ENCODE measurements around the gene TXNRD1. TPM values are rescaled to one million over a fixed set of nuclear protein-coding genes. Genes with fewer than 3 reads are reported as not detected.

The TXNRD1 gene
- total and polyA plus RNA-seq, 12 donors: 53.9 to 487 (median 290) TPM

GRCh38 chr12:104352106-104352713 lies 136.6 kb downstream of the TXNRD1 start:
- no peaks in the 10 kb centered on the region for H3K9me3 ChIP-seq (replicated peaks in 1 of 3)
- no peaks in the 10 kb centered on the region for H3K4me1 ChIP-seq (replicated peaks in 1 of 2)
- peaks cover 0 to 52% of the 10 kb centered on the region in 2 donors for H3K36me3 ChIP-seq (replicated peaks in 1 of 2)
- H3K27ac ChIP-seq: peak overlapping the region in 1 of 5 donors; percentile 19
- TF ChIP-seq, protein P1, sequence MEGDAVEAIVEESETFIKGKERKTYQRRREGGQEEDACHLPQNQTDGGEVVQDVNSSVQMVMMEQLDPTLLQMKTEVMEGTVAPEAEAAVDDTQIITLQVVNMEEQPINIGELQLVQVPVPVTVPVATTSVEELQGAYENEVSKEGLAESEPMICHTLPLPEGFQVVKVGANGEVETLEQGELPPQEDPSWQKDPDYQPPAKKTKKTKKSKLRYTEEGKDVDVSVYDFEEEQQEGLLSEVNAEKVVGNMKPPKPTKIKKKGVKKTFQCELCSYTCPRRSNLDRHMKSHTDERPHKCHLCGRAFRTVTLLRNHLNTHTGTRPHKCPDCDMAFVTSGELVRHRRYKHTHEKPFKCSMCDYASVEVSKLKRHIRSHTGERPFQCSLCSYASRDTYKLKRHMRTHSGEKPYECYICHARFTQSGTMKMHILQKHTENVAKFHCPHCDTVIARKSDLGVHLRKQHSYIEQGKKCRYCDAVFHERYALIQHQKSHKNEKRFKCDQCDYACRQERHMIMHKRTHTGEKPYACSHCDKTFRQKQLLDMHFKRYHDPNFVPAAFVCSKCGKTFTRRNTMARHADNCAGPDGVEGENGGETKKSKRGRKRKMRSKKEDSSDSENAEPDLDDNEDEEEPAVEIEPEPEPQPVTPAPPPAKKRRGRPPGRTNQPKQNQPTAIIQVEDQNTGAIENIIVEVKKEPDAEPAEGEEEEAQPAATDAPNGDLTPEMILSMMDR (IDR thresholded peaks at IDR 0.05): no peak
- no peak for TF ChIP-seq POLR2A (IDR thresholded peaks at IDR 0.05)
- no peak overlapping the region for H3K4me3 ChIP-seq
- intact Hi-C loops (cut with DNase I): no loop called here
- WGBS, 4 donors: 90 to 97% (median 95%) methylated on average over 3 of the region's 3 CpGs
- DNase-seq: peak in 3 of 7 donors; percentile 32 to 50 (median 49)
- H3K27me3 ChIP-seq: no peaks in the 10 kb centered on the region

GRCh38 chr12:104353012-104353981 lies 137.7 kb downstream of the TXNRD1 start:
- WGBS, 4 donors: 89 to 95% (median 95%) methylated on average over 17 of the region's 17 CpGs
- Histone ChIP-seq H3K36me3 (replicated peaks in 1 of 2) (peaks cover 0 to 41% of the 10 kb centered on the region in 2 donors), H3K27ac (no peak overlapping the region), H3K9me3 (replicated peaks in 1 of 3) (no peaks in the 10 kb centered on the region), H3K27me3 (no peaks in the 10 kb centered on the region), H3K4me1 (replicated peaks in 1 of 2) (no peaks in the 10 kb centered on the region), H3K4me3 (no peak overlapping the region)
- intact Hi-C loops (cut with DNase I): no loop called here
- DNase-seq: peak in 2 of 7 donors; percentile 23 to 44
- TF ChIP-seq, protein P1 (IDR thresholded peaks at IDR 0.05): no peak
- TF ChIP-seq POLR2A (IDR thresholded peaks at IDR 0.05): no peak

GRCh38 chr12:104354167-104354867 lies 138.7 kb downstream of the TXNRD1 start:
- WGBS, 4 donors: 77 to 86% (median 78%) methylated on average over 6 of the region's 6 CpGs

More at GRCh38 chr12:104354167-104354867, 138.7 kb downstream of the TXNRD1 start:
- intact Hi-C loops (cut with DNase I): no loop called here
- Histone ChIP-seq H3K4me3 (no peak overlapping the region), H3K27me3 (no peaks in the 10 kb centered on the region), H3K4me1 (replicated peaks in 1 of 2) (no peaks in the 10 kb centered on the region), H3K9me3 (replicated peaks in 1 of 3) (no peaks in the 10 kb centered on the region), H3K36me3 (replicated peaks in 1 of 2) (peaks cover 0 to 31% of the 10 kb centered on the region in 2 donors), H3K27ac (no peak overlapping the region)
- TF ChIP-seq POLR2A (IDR thresholded peaks at IDR 0.05): no peak
- TF ChIP-seq, protein P1 (IDR thresholded peaks at IDR 0.05): no peak
- DNase-seq: peak in 2 of 7 donors; percentile 19 to 29
